ENCODE data around the gene TPPP.

TPPP gene

GRCh38 chr5:651296-652022 is 41.7 kb downstream of the TPPP start:
- TF ChIP-seq EZH2phosphoT487 (IDR thresholded peaks at IDR 0.05; ENCODE audit: borderline replicate concordance): no peak
- no peak for TF ChIP-seq CTCF (conservative IDR thresholded peaks at IDR 0.05; ENCODE audit: low read length)

GRCh38 chr5:647727-648126 is 45.4 kb downstream of the TPPP start:
- no peaks in the 10 kb centered on the region for H3F3A ChIP-seq (ENCODE audit: low read depth)
- no peaks in the 10 kb centered on the region for H3K4me1 ChIP-seq (ENCODE audit: insufficient read depth, low read length, poor library complexity, severe bottlenecking)
- H3K9me3 ChIP-seq (ENCODE audit: insufficient read depth, low read depth, low read length): no peaks in the 10 kb centered on the region
- no peak overlapping the region for H3K4me3 ChIP-seq (ENCODE audit: low read length, poor library complexity, severe bottlenecking)
- H2AFZ ChIP-seq (ENCODE audit: low read length): no peak overlapping the region
- no peak overlapping the region for H3K9ac ChIP-seq (ENCODE audit: low read depth, low read length, poor library complexity, severe bottlenecking)
- H3K36me3 ChIP-seq (ENCODE audit: insufficient read depth, low read length): peaks cover 41% of the 10 kb centered on the region; the same call in 1 of the 2 replicates
- no peaks in the 10 kb centered on the region for H3K9me2 ChIP-seq (replicated peaks; ENCODE audit: low read depth, low read length)
- H3K79me2 ChIP-seq (ENCODE audit: insufficient read depth, low read length): no peaks in the 10 kb centered on the region; the same call in 1 of the 2 replicates
- TF ChIP-seq CTCF (conservative IDR thresholded peaks at IDR 0.05; ENCODE audit: low read length) (no peak), EZH2phosphoT487 (IDR thresholded peaks at IDR 0.05; ENCODE audit: borderline replicate concordance) (no peak)
- H4K20me1 ChIP-seq (ENCODE audit: insufficient read depth, low read length, poor library complexity, severe bottlenecking): no peaks in the 10 kb centered on the region
- H3K4me2 ChIP-seq (ENCODE audit: low read depth, low read length, poor library complexity, severe bottlenecking): no peak overlapping the region
- no peaks in the 10 kb centered on the region for H3K27me3 ChIP-seq (ENCODE audit: insufficient read depth, low read length, poor library complexity, severe bottlenecking)

More at GRCh38 chr5:651296-652022, 41.7 kb downstream of the TPPP start:
- H3K4me2 ChIP-seq (ENCODE audit: low read depth, low read length, poor library complexity, severe bottlenecking): no peak overlapping the region
- no peaks in the 10 kb centered on the region for H3K27me3 ChIP-seq (ENCODE audit: insufficient read depth, low read length, poor library complexity, severe bottlenecking)
- no peak overlapping the region for H3K4me3 ChIP-seq (ENCODE audit: low read length, poor library complexity, severe bottlenecking)
- peaks cover 37% of the 10 kb centered on the region; the same call in 1 of the 2 replicates for H3K36me3 ChIP-seq (ENCODE audit: insufficient read depth, low read length)
- H4K20me1 ChIP-seq (ENCODE audit: insufficient read depth, low read length, poor library complexity, severe bottlenecking): no peaks in the 10 kb centered on the region
- no peak overlapping the region for H3K9ac ChIP-seq (ENCODE audit: low read depth, low read length, poor library complexity, severe bottlenecking)
- no peaks in the 10 kb centered on the region for H3K4me1 ChIP-seq (ENCODE audit: insufficient read depth, low read length, poor library complexity, severe bottlenecking)
- no peaks in the 10 kb centered on the region for H3K9me2 ChIP-seq (replicated peaks; ENCODE audit: low read depth, low read length)
- no peak overlapping the region for H2AFZ ChIP-seq (ENCODE audit: low read length)
- no peaks in the 10 kb centered on the region for H3K9me3 ChIP-seq (ENCODE audit: insufficient read depth, low read depth, low read length)
- H3F3A ChIP-seq (ENCODE audit: low read depth): no peaks in the 10 kb centered on the region
- no peaks in the 10 kb centered on the region; the same call in 1 of the 2 replicates for H3K79me2 ChIP-seq (ENCODE audit: insufficient read depth, low read length)

GRCh38 chr5:647311-647710 is 45.8 kb downstream of the TPPP start:
- no peaks in the 10 kb centered on the region for H3K4me1 ChIP-seq (ENCODE audit: insufficient read depth, low read length, poor library complexity, severe bottlenecking)
- H3K9ac ChIP-seq (ENCODE audit: low read depth, low read length, poor library complexity, severe bottlenecking): no peak overlapping the region
- no peak overlapping the region for H3K4me3 ChIP-seq (ENCODE audit: low read length, poor library complexity, severe bottlenecking)
- no peaks in the 10 kb centered on the region for H3F3A ChIP-seq (ENCODE audit: low read depth)
- H4K20me1 ChIP-seq (ENCODE audit: insufficient read depth, low read length, poor library complexity, severe bottlenecking): no peaks in the 10 kb centered on the region
- H3K27me3 ChIP-seq (ENCODE audit: insufficient read depth, low read length, poor library complexity, severe bottlenecking): no peaks in the 10 kb centered on the region
- no peaks in the 10 kb centered on the region for H3K9me3 ChIP-seq (ENCODE audit: insufficient read depth, low read depth, low read length)
- no peaks in the 10 kb centered on the region for H3K9me2 ChIP-seq (replicated peaks; ENCODE audit: low read depth, low read length)
- H3K36me3 ChIP-seq (ENCODE audit: insufficient read depth, low read length): peaks cover 45% of the 10 kb centered on the region; the same call in 1 of the 2 replicates
- TF ChIP-seq EZH2phosphoT487 (IDR thresholded peaks at IDR 0.05; ENCODE audit: borderline replicate concordance): no peak
- no peak for TF ChIP-seq CTCF (conservative IDR thresholded peaks at IDR 0.05; ENCODE audit: low read length)
- no peaks in the 10 kb centered on the region; the same call in 1 of the 2 replicates for H3K79me2 ChIP-seq (ENCODE audit: insufficient read depth, low read length)
- no peak overlapping the region for H2AFZ ChIP-seq (ENCODE audit: low read length)
- no peak overlapping the region for H3K4me2 ChIP-seq (ENCODE audit: low read depth, low read length, poor library complexity, severe bottlenecking)

All from Loucy (cell line).